GDM1 (cell line): Measurements from ENCODE around the gene THSD4.

Source experiments
- DNase-seq: peaks from one replicate; lab custom pipeline; 2025; lab: John Stamatoyannopoulos, UW

Gene THSD4

DNA sequence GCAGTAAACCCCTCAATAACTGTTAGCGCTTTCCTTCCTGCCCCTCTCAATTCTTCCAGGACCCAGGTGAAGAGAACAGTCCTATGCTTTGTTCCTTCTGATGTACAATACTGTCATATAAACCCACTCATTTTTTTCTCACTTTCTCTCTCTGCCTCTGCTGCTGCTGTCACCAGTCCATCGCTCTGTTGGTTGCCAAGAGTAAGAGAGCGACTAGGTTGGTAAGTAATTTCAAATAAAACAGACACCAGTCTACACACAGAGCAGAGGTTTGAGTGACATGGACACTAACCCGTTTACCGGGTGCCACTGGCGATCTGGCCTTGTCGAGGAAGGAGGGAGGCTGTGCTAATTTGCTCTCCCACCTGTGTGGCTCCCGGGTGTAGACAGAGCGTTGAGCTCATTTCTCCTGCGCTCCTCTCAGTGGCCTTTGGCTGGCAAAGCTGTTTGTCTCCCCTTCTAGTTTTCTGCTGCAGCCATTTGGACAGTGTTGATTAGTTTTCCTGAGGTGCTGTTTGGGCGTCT lies 215.4 kb downstream of the THSD4 start:
- no peak for DNase-seq

DNA sequence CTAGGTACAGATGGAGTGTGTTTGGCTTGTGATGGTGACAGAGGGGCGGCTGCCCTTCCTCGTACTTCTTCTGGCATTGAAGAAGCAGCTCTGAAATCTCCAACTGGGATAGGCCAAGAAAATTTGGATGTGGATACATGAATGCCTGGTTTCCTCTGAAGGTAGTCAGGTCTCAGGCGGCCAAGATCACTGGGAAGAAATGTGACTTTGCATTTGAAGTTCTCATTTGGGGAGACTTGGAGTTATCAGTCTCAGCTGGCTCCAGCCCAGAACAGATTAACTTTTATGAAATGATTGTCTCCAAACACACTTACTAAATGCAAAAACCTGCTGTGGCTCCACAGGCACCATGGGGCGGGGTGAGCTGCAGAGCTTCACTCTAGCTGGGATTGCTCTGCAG lies 215.9 kb downstream of the THSD4 start:
- no peak for DNase-seq

DNA sequence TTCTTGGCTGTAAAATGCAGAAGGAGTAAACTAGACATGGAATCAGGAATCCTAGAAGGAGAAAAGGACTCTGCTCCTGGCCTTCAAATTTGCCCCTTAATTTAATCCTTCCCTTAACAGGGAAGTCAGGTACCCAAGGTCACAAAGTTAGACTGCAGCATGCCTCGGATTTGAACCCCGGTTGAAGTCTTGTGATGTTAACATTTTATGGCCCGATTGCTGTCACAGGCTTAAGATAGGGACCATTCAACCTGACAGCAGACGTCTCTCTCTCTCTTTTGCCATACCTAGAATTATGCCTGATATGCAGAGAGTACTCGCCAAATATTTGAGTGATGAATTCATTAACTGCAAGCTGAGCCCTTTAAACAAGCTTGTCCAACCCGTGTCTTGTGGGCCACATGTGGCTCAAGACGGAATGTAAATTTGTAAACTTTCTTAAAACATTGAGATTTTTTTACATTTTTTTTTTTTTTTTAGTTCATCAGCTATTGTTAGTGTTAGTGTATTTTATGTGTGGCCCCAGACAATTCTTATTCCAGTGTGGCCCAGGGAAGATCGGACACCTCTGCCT lies 217.2 kb downstream of the THSD4 start:
- no peak for DNase-seq

DNA sequence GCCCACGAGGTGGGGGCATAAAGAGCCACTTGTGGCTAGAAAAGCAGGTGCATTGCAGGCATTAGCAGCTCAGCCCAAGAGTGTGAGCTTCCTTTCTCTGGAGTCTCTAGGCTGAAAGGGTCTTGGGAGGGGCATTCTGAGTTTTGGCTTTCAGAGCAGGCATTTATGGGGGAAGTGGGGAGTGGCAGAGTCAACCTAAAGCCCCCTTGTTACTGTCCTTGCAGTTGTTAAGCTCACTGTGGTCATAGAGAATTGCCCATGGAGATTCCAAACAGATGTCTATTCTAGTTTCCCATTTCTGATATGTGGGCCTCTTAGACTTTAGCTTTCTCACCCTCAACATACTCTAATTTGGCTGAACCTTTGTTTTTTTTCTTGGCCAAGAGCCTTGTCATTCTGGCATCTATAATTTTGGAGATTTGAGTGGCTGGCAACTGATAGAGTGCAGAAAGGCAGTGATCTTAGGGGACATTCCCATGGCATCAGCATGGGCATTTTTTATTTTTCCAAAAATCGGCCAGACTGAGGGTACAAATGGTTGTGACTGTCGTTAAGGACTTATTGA lies 217.9 kb downstream of the THSD4 start:
- no peak for DNase-seq

DNA sequence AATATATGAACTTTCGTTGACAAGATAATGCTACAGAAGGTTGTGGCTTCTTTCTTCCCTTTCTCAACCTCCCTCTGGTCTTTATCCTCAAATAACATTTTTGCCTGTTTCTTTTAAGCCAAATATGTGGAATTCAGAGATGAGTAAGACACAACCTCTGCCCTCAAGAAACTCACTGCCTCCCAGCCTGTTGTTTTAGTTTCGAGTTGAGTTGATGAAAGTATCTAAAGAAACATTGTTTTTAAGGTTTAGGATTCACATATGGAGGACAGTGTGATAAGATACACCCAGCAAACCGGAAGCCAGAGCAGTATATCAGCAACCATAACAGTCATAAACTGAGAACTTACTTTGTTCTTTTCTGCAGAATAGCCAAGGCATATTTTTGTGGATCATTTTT lies 218.6 kb downstream of the THSD4 start:
- DNase-seq: no peak

DNA sequence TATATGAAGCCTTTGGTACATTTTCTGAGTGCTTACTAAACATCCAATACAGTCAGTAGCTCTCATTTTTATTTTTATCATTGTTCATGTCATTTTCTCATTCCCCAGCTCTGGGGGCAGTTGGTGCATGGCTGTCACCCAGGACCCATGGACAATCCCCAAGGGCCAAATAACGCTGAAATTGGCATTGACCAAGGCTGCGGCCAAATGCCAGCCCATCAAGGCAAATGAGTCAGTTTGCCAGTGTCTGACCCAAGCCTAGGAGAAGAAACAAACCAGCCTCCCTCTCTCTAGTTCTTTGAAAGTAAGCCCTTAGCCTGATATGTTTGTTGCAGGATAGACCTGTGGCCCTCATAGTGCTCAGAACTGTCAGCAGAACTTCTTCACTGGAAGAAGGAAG lies 219.2 kb downstream of the THSD4 start:
- DNase-seq: no peak

DNA sequence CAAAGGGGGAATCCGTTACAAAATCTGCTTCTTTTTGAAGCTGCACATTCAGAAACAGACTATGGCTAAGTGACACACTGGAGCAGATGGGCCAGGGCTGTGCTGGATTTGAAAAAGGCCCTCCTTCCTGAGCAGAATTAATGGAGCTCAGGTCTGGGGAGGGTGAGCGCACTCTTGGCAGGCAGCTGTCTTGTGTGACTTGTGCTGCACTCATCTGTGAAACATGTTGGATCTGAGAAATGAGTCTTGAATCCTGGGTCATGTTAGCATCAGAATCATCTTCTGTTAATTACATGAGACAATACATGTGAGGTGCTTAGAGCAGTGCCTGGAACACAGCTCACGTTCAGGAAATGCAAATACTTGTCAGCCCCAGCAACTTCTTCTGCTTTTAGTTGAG lies 219.6 kb downstream of the THSD4 start:
- DNase-seq: no peak

DNA sequence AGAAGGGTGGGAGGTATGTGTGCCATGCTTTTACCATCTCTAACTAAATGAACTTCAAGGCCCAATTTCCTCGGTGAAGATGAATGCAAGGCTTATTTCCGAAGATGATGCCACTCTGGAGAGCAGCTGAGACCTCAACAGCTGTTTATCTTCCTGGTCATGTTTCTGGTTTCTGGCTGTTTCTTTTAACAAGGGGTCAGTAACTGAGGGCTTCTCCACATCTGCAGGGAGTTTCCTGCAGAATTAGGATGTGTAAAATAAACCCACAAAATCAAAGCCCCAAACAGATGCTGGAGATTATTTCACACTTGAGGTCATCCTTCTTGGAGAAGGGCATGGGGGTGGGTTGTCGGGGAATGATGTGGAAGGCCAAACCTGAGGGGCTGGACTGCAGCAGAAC lies 220.3 kb downstream of the THSD4 start:
- DNase-seq: no peak

DNA sequence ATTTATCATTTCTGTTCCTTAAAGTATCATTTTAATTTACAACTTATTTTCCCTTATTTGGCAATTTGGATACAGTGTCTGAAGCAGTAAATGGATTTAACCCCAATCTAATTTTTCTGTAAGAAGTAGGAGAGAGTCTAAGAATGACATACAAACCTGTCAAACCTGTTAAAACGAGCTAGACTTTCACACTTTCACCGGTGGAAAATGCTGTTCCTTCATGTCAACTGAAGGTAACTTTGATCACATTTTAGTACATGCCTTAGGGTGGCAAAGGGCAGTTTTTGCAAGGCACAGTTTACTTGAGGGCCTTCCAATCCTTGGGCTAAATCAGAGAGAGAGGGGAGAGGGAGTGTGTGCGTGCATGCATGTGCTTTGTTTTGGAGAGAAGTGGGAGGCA lies 221.4 kb downstream of the THSD4 start:
- no peak for DNase-seq

DNA sequence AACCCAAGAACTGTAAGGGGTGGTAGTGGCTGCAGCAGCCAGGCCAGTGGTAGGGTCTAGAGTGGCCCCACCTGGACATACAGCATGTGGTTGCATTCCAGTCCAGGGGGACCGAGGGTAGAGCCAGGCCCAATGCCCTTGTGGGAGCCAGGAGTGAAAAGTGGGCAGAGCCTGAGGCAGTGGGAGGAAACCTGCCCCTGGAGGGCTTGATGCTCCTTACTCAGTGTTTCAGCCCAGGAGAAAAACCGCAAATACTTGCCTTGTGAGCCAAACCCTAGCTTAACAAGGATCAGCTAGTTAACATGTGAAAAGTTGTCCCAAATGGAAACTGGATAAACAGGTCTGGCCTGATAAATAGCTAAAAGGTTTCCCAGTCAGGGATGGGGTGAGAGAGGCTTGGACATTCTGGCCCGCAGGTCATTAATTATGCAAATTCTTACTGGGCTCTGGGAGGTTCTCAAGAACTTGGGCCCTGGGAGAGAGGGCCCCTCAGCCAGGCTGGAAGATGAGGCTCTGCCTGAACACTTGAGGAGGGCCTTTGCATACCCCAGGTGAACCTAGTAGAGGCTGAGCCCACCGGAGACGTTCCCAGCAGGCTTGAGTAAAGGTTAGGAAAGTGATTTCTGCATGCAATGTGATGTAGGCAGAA lies 222.1 kb downstream of the THSD4 start:
- DNase-seq: no peak

DNA sequence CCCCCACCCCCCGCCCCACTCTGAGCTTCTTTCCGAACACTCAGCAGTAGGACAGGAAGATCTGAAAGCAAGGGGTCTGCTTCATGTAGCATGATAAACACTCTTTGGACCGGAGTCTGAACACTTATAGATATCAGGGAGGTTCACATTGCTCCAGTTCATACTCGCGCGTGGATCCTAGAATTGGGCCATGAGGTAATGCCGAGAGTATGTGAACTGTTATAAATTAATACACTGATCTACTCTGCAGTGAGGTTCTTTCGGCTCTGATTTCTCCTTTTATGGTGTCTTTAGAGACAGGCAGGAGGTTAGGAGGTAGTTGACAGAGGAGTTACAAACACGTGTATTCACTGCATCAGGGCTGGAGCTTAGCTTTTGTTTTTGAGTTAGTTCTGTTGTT lies 223.0 kb downstream of the THSD4 start:
- no peak for DNase-seq

DNA sequence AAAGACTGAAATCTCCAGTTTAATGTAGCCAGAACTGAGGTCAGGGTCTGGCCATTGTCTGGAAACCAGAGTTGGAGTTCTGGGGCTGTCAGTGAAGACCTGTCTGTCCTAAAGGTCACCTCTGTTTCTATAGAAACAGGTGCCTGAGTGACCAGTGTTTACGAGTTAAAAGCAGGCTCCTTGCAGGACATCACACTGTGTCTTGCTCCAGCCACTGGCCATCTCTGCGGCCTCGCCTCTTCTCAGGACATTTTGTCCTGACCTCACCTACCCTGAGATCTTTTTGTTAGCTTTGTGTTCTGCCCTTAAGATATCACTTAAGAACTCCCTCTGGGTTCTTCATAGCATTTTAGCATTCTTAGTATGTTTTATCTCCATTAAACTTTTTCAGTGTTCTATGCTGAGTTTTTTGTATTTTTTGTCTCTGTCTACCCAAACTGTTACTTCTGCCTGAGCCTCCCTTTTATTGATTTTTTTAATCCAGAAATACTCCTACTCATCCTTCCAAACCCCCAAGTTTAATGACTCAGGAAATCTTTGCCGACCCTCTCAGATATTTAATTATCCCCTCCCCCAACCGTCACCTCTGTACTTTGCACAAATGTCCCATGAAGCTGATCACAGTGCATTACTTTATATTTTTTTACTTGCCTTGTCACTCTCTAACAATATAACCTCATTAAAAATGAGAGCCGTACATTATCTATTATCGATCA lies 223.7 kb downstream of the THSD4 start:
- DNase-seq: no peak

DNA sequence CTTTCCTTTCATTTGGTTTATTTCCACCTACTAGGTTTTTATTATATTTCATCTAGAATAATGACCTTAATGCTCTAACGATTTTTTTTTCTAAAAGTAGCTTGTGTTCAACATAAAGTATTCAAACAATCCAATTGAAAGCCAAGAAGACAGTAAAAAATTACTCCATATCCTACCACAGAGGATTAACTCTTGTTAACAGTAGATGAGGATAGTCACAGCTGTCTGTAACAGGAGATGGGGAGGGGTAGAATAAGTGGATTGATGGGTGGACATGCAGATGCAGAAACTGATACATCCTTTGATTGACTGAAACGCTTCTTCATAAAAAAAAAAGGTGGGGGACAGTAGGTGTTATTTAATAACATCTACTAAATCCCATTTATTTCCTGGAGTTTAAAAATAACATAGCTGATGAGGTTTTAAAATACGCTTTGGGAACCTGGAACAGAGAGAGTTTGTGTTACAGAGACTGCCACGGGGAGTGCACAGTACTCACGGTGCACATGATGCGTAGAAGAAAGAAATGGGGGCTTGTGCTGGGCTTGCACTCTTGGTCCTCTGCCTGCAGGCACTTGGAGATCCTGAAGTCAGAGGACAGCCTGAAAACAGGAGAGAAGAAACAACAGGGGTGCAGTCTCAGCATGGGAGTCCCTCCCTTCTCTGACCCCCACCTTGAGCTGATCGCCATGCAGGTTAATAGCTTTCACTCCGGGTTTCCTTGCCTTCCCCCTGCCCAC lies 226.7 kb downstream of the THSD4 start:
- no peak for DNase-seq

DNA sequence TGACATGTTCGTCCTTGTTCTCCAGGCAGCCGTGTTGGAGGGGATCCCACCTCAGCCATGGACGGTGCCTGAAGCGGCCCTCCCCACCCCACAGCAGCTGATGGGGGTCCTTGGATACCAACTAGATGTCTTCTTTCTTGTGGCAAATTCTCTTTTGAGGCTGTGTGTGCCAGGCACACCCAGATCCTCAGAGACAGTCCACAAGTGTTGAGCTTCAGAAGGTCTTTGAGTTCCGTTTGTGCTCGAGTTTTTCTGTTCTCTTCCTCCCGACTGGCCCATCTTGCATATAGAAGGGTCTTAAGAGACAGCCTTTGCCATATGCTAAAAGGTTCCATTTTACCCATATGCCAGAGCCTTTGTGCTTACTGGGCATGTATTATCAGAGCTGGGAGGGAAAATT lies 227.4 kb downstream of the THSD4 start:
- DNase-seq: no peak

DNA sequence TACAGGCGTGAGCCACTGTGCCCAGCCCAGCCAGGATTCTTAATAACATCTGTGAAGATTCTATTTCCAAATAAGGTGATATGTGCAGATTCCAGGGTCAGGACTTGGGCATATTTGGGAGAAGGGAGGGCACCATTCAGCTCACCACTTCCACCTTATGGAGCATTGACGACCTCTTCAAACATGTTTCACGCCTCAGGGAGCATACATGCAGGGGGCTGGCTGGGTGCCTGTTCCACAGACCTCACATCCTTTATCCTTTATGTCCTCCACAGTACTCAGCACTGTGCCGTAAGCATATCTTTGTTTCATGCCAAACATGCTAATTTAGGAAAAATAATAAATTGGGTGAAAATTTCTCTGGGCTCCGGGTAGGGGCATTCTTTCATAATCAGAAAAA lies 229.0 kb downstream of the THSD4 start:
- DNase-seq: no peak

DNA sequence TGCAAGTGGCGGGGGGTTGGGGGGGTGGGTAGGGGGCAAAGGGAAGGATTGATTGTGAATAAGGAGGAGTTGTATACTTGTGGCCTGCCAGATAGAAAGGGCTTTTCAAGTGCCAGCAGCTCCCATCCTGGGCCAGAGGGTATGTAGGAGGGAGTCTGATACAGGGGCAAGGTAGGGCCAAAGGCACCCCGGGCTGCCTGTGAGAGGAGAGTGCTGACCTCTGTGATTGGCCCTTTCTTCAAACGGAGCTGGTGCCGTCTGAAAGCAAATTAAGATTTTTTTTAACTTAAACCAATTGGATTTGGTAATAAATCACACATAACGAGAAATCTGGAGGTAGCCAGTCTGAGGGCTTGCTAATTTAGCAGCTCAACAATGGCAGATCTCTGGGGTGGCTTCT lies 229.9 kb downstream of the THSD4 start:
- DNase-seq: no peak

DNA sequence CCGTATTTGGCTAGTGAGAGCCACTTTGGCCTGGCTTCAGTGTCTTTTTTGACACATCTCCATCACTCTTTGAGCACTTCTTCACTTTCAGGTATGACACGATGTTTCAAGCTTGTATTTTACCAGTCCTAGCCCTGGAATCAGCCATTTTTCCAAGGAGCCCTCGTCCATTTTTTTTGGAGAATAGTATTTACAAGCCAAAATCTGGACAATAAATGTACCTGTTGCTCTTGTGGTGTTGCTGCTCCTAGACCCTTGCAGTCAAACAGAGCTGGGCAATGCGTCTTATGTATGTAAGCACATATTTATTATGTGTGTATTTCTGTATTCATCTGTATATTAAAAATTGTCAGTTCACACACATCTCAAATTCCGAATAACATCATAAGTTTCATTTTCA lies 231.2 kb downstream of the THSD4 start:
- no peak for DNase-seq

DNA sequence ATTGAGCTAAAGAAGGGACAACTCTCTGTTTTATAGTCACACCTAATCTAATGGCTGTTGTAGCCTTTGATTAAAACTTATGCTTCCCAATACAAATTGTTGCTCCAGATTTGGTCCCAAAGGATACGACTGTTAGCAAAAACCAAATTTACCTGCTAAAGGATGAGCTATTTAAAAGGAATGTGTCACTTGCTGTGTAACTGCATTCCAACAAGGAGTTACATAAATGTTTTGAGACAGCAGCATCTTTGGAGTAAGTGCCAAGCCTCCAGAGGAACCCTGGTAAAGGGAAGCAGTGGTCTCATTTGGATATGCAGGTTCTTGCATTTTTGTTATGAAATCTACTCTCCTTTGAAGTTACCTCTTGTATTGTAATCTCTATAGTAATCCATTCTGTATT lies 233.3 kb downstream of the THSD4 start:
- DNase-seq: no peak

DNA sequence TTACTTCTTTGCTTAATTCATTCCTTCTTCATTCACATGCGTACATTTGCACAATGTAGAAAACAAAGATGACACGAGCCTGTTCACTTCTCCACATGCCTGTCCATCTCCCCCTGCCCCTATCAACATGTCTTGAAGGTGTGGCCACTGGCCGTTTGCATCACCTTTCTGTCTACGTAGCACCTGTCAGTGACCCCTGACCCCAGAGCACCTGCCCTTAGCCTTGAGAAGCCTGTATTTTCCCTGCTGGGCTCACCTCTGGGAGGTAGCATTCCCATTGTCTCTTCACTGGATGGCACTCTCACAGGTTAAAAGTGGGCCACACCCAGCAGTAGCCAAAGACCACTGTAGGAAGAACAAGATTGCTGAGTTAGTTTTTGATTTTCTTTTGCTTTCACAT lies 234.1 kb downstream of the THSD4 start:
- DNase-seq: no peak

DNA sequence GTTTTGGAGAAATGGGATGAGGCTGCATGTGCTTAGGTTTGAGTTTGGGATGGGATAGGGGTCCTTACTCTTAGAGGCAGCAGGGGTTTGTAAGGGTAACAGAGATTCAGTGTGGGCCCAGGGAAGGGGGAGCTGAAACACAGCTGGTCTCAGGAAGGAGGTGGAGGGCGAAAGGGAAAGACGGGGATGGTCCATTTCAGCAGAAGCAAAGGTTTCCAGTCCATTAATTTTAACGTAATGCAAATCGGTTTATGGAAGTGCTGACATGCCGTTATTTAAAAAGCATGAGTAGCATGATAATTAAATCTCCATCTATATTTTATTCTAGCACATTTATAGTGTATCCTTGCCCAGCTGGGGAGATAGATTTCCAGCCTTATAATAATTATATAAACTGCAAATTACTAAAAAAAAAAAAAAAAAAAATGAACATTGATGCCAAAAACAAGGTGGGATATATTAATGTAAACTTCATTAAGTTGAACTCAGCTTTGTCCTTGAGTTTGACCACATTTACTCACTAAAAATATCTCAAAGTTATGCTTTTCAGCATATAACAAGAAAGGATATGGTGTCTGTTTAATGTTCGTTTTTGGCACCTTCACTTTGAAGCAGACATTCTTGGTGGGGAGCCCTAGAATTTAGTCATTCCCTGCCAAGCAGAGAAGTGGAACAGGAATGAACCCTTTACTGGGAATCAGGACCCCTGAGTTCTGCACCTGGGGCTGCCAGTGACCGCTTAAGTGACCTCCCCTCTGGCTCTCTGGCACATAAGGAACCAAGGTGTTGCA lies 234.7 kb downstream of the THSD4 start:
- no peak for DNase-seq

DNA sequence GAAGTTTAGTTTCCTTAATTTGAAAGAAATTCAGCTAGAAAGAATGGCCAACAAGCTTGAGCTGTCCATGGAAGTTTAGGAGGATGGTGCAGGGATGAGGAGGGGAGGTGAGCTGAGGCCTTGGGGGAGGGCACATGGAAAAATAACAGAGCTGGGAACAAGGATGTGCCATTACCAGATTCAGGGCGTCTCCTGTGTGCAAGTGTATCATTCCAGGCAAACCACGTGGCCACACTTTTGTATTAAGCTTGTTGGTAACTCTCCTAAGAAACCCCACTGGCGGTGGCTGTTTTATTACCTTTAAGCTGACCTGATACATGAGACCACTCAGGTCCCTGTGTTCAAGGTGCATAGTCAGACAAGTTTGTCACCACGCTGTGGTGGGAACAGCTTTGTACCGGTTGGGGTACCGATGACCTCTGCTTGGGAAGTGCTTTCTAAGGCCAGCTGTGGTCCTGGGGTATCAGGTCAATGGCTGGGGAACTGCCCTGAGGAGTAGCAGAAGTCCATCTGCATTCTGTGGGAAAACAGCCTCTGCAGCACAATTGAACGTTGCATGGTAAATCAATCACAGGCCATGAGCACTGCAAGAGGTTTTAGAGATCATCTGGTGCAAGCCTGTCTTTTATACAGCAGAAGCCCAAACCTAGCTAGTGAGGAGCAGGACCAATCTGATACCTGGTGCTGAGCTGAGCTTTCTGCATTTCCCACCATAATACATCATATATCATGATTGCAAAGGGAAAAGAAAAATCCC lies 235.5 kb downstream of the THSD4 start:
- DNase-seq: no peak
